ENCODE measurements around the gene TSBP1. TPM values are rescaled to one million over a fixed set of nuclear protein-coding genes. Genes with fewer than 3 reads are reported as not detected.

Gene TSBP1
- total RNA-seq, 2 donors from 2014 or later: 0.45 TPM; not detected in 1

DNA sequence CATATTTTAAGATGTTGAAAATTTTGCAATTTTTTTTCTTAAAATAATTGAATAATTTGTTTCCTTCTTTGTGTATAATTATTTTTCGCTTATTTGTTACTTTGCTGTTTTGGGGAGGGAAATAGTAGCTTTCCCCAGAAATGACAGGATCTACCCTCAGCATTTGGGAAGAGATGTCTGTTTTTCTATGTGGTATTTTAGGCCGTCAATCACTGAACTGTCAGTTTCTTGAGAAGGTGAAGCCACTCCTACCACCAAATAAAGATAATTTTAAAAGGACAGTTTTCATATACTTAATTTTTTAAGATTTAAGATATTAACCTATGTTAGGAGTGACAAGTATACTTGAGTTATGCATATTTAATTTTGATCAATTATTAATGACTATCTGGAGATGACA lies 31.5 kb downstream of the TSBP1 start:
- H3K9me3 ChIP-seq: no peaks in the 10 kb centered on the region
- intact Hi-C loops (cut with DNase I): no loop called here
- no peaks in the 10 kb centered on the region for H3K27me3 ChIP-seq (replicated peaks; ENCODE audit: insufficient read depth)
- WGBS: 80% methylated on average over 2 of the region's 2 CpGs
- no peak overlapping the region for H3K27ac ChIP-seq
- no peaks in the 10 kb centered on the region for H3K4me1 ChIP-seq (replicated peaks)
- no peak overlapping the region for H3K4me3 ChIP-seq
- H3K36me3 ChIP-seq: no peaks in the 10 kb centered on the region
- TF ChIP-seq POLR2AphosphoS5 (IDR thresholded peaks at IDR 0.05) (no peak), POLR2A (IDR thresholded peaks at IDR 0.05) (no peak)
- TF ChIP-seq, protein P1, sequence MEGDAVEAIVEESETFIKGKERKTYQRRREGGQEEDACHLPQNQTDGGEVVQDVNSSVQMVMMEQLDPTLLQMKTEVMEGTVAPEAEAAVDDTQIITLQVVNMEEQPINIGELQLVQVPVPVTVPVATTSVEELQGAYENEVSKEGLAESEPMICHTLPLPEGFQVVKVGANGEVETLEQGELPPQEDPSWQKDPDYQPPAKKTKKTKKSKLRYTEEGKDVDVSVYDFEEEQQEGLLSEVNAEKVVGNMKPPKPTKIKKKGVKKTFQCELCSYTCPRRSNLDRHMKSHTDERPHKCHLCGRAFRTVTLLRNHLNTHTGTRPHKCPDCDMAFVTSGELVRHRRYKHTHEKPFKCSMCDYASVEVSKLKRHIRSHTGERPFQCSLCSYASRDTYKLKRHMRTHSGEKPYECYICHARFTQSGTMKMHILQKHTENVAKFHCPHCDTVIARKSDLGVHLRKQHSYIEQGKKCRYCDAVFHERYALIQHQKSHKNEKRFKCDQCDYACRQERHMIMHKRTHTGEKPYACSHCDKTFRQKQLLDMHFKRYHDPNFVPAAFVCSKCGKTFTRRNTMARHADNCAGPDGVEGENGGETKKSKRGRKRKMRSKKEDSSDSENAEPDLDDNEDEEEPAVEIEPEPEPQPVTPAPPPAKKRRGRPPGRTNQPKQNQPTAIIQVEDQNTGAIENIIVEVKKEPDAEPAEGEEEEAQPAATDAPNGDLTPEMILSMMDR (IDR thresholded peaks at IDR 0.05): no peak
- DNase-seq (ENCODE audit: low spot score): no peak

DNA sequence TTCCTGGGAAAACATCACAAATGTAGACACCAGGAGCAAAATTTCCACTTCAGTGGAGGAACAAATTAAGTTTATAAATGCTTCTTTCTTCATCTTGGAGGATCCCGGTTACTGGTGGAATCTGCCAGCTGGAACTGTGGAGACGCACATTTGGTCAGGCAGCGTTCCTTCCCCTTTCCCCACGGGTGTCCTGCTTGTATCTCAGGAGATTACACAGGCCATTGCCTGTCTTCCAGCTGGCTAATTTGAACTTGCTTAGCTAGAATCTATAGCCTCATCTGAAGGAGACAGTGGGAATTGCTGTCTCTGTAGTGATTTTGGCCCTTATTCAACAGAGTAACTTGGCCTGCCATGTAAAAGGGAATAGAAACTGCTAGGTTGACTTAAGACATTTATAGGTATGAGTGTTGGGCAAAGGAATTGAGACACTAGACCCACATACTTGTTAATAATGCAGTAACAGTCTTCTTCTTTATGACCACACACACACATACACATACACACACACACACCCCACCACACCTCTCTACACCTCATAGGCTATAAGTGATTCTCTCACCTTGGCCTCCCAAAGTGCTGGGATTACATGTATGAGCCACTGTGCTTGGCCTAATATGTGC lies 34.4 kb downstream of the TSBP1 start:
- no peak for TF ChIP-seq POLR2AphosphoS5 (IDR thresholded peaks at IDR 0.05)
- TF ChIP-seq, protein P1 (IDR thresholded peaks at IDR 0.05): no peak
- TF ChIP-seq POLR2A (IDR thresholded peaks at IDR 0.05): no peak
- DNase-seq (ENCODE audit: low spot score): peak; percentile 5
- H3K9me3 ChIP-seq: no peaks in the 10 kb centered on the region
- no peak overlapping the region for H3K27ac ChIP-seq
- 55% methylated on average over 4 of the region's 4 CpGs for WGBS
- no peaks in the 10 kb centered on the region for H3K27me3 ChIP-seq (replicated peaks; ENCODE audit: insufficient read depth)
- no peak overlapping the region for H3K4me3 ChIP-seq
- intact Hi-C loops (cut with DNase I): no loop called here
- no peaks in the 10 kb centered on the region for H3K36me3 ChIP-seq
- no peaks in the 10 kb centered on the region for H3K4me1 ChIP-seq (replicated peaks)

DNA sequence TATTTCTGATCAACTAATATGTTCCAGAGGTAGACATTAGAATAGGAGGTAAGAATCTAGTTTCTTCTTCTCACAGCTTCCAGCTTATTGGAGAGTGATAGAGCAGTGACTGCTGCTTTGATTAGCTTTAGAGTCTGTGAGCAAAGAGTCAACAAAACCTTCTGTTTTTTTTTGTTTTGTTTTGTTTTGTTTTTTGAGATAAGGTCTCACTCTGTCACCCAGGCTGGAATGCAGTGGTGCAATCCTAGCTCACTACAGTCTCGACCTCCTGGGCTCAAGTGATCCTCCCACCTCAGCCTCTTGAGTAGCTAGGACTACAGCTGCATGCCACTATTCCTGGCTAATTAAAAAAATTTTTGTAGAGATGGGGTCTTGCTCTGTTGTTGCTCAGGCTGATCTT lies 39.3 kb downstream of the TSBP1 start:
- Histone ChIP-seq H3K27ac (no peak overlapping the region), H3K4me1 (replicated peaks) (no peaks in the 10 kb centered on the region), H3K27me3 (replicated peaks; ENCODE audit: insufficient read depth) (no peaks in the 10 kb centered on the region), H3K9me3 (no peaks in the 10 kb centered on the region), H3K36me3 (no peaks in the 10 kb centered on the region), H3K4me3 (no peak overlapping the region)
- DNase-seq (ENCODE audit: low spot score): no peak
- WGBS: 89% methylated on average over 1 of the region's 1 CpG
- TF ChIP-seq, protein P1 (IDR thresholded peaks at IDR 0.05): no peak
- TF ChIP-seq POLR2AphosphoS5 (IDR thresholded peaks at IDR 0.05) (no peak), POLR2A (IDR thresholded peaks at IDR 0.05) (no peak)
- intact Hi-C loops (cut with DNase I): no loop called here

DNA sequence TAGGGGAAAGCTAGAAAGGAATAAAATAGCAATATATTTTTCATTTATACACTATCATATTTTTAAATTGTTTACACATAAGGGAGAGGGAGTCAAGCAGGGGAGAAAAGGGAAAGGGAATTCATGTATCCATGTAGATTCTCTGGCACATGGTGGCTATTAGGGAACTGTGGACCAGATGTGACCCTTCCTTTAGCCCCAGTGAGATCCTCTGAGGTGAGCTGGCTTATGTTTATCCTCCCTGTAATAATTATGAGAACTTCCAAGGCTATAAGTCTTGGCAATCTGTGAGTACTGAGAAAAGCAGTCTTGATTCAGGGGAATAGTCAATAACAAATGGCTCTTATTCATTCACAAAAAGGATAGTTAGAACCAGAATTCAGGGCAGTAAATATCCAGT lies 42.6 kb downstream of the TSBP1 start:
- no peak for DNase-seq (ENCODE audit: low spot score)
- Histone ChIP-seq H3K36me3 (no peaks in the 10 kb centered on the region), H3K9me3 (no peaks in the 10 kb centered on the region), H3K4me3 (no peak overlapping the region), H3K4me1 (replicated peaks) (no peaks in the 10 kb centered on the region), H3K27me3 (replicated peaks; ENCODE audit: insufficient read depth) (no peaks in the 10 kb centered on the region), H3K27ac (no peak overlapping the region)
- intact Hi-C loops (cut with DNase I): no loop called here
- TF ChIP-seq, protein P1 (IDR thresholded peaks at IDR 0.05): no peak
- TF ChIP-seq POLR2AphosphoS5 (IDR thresholded peaks at IDR 0.05): no peak
- TF ChIP-seq POLR2A (IDR thresholded peaks at IDR 0.05): no peak

DNA sequence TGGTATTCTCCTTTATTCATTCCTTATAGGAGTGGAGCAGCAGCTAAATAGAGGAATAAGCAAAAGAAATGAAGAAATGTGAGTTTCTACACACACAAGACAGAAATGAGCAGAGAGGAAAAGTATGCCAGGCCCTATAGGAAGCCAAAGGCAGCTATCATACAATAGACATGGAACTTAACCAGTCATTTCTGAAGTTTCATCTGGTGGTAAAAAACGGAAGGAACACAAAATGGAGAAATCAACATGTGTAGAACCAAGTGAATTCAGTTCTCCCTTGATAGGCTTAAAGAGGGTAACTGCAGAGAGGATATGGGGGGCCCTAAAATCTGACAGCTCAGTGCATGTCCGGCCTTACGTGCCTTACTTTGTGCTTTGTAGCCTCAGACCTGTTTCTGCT lies 44.6 kb downstream of the TSBP1 start:
- Histone ChIP-seq H3K9me3 (no peaks in the 10 kb centered on the region), H3K27ac (no peak overlapping the region), H3K36me3 (no peaks in the 10 kb centered on the region), H3K4me3 (no peak overlapping the region), H3K27me3 (replicated peaks; ENCODE audit: insufficient read depth) (no peaks in the 10 kb centered on the region), H3K4me1 (replicated peaks) (no peaks in the 10 kb centered on the region)
- DNase-seq (ENCODE audit: low spot score): no peak
- intact Hi-C loops (cut with DNase I): no loop called here
- TF ChIP-seq POLR2AphosphoS5 (IDR thresholded peaks at IDR 0.05) (no peak), POLR2A (IDR thresholded peaks at IDR 0.05) (no peak)
- TF ChIP-seq, protein P1 (IDR thresholded peaks at IDR 0.05): no peak
- 84% methylated on average over 3 of the region's 3 CpGs for WGBS
